Erythroblast (primary cell): ENCODE data around the gene AMPH.

ENCODE experiments used
- DNase-seq, 2 experiments: peaks; one replicate each; lab custom pipeline; 2025; lab: John Stamatoyannopoulos, UW
- GATA1 ChIP-seq: IDR thresholded peaks from 2 replicates; pipeline ENCODE4 v1.6.1; 2011; ENCODE audit warnings: low read depth, mild to moderate bottlenecking, control low read depth, low read length, moderate library complexity
- POLR2A ChIP-seq: IDR thresholded peaks from 2 replicates; pipeline ENCODE4 v1.6.1; 2011; ENCODE audit warnings: mild to moderate bottlenecking, low read length

AMPH gene

DNA sequence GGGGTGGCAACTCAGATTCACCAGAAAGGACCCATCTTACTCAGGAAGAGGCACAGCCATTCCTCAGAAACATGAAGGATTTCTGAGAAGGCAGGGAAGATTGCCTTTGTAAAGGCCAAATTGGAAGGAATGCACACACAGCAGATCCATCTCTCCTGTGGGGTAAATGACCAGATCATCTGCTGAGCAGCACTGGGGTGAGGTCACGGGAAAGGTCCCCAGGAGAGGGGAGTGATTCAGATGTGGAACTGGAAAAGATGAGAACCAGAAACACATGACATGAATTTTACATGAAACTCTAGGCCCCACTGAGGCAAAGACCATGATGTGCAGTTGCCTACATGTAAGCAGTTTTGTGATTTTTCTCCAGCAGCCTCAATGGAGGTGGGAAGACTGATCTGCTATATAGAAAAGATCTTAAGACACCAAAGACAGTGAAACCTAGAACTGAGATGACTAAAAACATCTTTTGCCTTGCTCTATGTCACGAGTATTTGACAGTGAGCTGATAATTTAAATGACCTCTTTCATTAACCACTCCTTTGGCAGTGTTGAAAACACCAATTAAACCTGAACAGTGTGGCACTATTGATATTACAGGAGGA lies 91.6 kb downstream of the AMPH start:
- DNase-seq: no peak
- TF ChIP-seq GATA1 (no peak), POLR2A (no peak)

DNA sequence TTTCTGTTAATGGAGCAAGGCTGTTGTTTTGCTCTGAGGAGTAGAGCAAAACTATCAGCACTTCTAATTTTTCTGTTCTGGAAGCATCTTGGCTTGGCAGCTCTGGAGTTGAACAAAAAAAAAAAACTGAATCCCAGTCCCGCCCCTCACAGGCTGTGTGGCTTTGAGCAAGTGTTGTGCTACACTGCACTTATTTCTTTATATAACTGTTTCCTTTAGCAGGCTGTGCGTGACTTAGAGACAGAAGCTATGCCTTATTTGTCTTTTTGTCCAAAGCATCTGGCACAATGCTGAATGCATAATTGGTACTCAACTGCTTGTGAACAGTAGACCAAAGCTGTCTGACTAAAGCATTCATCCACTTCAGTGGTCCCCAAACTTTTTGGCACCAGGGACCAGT lies 96.1 kb downstream of the AMPH start:
- no peak for DNase-seq
- no peak for TF ChIP-seq GATA1
- TF ChIP-seq POLR2A: no peak

DNA sequence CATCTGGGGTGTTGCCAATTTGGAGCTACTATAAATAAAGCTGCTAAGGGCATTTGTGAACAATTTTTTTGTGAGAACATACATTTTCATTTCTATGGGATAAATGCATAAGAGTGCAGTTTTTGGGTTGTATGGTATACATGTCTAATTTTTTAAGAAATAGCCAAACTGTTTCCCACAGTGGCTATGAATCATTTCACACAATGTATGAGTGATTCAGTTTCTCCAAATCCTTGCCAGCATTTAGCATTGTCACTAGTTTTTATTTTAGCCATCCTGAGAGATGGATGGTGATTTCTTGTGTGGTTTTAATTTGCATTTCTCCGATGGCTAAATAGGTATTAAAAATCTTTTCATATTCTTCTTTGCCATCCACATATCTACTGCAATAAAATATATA lies 105.3 kb downstream of the AMPH start:
- TF ChIP-seq GATA1 (no peak), POLR2A (no peak)
- DNase-seq: no peak

DNA sequence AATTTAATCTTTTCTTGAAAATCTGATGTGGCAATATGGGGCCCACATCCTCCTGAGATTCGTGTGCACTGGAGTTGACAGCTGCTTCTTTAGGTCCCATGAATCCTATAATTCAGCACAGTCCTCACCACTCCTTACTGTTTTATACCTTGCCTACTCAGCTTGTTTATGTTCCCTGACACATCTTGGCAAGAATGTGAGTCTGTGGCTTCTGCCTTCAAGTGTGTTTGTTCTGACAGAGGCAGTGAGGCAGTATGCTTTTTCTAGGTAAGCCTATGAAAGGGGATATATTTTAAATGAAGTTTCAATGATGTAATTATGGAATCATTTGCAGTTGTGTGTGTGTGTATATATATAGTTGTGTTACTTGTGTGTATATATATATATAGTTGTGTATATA lies 106.4 kb downstream of the AMPH start:
- DNase-seq: no peak
- TF ChIP-seq POLR2A: no peak
- TF ChIP-seq GATA1: no peak

DNA sequence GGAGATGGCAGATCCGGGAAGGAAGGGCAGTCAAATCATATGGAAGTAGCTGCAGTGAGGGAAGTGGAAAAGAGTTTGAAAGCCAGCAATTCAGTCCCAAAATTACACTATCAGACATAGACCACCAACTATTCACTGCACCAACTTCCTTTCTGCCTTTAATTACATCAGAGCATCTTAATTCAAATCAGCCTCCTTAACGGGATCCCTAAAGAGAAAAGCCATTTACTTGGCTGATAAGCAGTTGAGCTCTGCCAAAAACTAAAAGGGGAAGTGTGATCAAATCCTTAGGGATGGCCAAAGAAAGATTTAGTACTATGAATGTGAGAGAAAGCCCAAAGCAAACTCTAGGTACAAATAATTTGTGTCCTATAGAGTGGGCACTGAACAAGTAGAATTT lies 110.4 kb downstream of the AMPH start:
- DNase-seq: no peak
- TF ChIP-seq POLR2A (no peak), GATA1 (no peak)

DNA sequence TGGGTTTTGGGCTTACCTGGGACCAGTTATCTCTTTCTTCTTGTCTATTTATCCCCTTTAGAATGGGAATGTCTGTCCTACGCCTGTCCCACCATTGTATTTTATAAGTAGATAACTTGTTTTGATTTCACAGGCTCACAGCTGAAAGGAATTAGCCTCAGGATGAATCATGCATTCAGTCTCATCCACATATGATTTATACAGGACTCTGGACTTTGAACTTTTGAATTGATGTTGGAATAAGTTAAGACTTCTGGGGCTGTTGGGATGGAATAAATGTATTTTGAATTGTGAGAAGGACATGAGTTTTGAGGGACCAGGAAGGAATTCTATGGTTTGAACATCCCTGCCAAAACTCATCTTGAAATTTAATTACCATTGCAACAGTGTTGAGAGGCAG lies 112.6 kb downstream of the AMPH start:
- no peak for TF ChIP-seq POLR2A
- TF ChIP-seq GATA1: no peak
- DNase-seq: no peak

DNA sequence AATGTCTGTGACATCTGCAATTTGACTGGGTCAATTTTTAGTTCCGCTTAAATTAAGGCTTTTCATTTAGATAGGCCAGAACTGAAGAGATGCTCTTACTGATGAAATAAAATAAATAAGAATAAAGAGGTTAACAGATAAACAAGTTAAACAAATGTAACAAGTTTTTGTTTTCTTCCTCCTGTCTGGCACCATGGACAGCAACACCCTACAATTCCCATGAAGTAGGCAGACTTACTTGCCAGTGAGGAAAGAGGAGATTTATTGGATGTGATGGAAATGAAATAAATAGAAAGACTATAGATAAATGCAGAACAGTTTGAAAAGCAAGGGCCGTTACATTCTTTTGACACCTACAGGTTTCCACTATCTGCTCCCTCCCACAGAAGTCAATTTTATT lies 118.5 kb downstream of the AMPH start:
- DNase-seq: no peak
- TF ChIP-seq GATA1 (no peak), POLR2A (no peak)

DNA sequence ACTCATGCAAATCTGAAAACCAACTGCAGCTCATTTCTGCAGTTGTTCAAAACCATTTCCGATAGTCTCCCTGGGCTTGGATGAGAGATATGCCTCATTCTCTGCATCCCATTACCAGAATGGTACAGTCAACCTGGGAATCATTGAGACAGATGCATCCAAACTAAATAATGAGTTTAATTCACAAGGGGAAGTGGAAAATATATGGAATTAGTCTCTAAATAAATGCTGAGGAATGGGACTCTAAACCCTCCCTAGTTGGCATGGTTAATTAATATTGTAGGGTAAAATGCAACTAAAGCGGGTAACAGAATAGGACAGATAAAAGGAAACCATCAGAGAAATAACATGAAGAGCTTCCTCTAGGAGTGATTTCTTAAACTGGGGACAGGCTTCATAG lies 118.9 kb downstream of the AMPH start:
- TF ChIP-seq POLR2A: no peak
- TF ChIP-seq GATA1: no peak
- DNase-seq: no peak

DNA sequence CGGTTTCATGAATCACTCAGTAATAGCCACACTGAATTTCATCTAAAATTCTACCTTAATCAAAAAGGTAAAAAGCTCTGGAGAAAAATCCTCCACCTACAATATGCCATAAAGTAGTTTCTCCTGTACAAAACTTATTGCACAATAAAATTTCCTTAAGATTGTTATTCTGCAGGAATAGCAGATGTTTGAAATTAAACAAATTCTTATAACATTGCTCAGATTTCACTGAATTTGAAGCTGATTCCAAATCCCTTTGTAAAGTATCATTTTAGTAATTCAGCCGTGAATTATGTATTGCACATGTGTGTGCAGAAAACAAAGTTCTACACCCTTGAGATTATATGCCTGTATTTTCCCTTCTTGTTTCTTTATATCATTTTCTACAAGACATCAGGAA lies 123.8 kb downstream of the AMPH start:
- TF ChIP-seq POLR2A (no peak), GATA1 (no peak)
- no peak for DNase-seq

DNA sequence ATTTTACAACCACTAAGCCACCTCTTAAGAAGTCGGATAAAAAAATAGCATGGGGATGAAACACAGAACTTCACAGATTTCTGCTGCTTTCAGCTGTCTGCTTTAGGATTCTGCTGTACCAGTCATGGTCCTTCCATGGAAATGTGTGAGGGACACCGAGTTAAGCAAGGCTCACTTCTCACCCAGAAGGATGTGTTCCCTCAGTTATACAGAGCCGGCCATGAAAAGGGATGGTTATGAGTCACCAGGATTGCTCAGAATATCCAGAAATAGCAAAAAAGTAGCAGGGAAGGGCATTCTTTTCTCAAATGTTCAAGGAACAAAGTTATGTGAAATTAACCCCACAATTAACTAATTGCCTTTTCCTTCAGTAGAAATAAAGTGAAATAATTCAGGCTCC lies 124.4 kb downstream of the AMPH start:
- TF ChIP-seq GATA1: no peak
- TF ChIP-seq POLR2A: no peak
- no peak for DNase-seq

DNA sequence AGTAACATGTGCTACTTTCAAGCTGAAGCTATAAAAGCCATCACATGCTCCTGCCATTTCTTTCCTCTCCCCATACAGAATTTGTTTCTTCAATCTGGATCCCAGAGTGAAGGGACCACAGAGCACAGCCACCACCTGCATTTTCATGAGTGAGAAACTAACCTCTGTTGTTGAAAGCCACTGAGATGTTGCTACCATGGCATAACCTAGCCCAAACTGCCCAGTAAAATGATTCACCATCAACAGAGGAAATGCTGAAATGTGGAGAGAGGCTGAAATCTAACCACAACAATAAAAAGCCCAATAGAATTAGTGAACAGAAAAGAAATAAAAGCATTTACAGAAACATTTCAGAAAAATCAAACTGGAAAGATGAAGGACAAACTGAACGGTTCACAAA lies 125.2 kb downstream of the AMPH start:
- TF ChIP-seq POLR2A: no peak
- TF ChIP-seq GATA1: no peak

DNA sequence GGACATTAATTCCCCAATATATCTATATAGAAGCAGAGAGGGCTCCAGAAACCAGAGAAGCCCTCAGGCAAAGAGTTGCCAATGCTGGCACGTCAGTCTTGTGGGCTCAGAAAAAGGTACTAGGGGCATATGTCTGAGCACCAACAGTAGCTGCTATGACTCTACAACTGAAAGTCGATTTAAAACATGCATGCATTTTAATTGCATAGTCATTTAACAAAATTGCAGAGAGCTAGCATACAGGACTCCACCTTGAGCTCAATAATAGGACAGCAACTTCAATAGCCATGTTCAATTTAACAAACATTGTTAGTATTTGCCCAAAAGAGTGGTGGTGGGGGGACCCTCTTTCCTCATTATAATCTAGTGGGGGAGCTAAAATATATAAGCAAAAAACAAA lies 126.5 kb downstream of the AMPH start:
- DNase-seq: no peak
- TF ChIP-seq GATA1 (no peak), POLR2A (no peak)

More for the DNA sequence above, 125.2 kb downstream of the AMPH start:
- DNase-seq: no peak

DNA sequence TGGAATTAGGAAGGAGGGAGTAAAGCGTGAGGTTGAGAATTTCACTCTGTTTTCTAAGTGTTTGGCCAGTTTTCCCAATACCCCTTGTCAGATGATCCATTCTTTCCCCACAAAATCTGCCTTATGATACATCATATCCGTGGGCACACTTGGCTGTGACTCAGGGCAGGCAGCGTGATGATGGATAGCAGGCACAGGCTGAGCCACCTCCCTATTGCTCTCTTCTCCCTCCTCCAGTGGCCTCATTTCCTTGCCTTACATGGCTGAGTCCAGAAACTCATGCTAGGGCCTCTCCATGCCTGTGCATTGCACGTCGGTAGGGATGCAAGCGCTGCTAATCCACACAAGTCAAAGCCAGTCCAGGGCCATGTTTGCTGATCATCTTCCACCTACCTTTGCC lies 128.3 kb downstream of the AMPH start:
- no peak for TF ChIP-seq POLR2A
- no peak for TF ChIP-seq GATA1
- no peak for DNase-seq

DNA sequence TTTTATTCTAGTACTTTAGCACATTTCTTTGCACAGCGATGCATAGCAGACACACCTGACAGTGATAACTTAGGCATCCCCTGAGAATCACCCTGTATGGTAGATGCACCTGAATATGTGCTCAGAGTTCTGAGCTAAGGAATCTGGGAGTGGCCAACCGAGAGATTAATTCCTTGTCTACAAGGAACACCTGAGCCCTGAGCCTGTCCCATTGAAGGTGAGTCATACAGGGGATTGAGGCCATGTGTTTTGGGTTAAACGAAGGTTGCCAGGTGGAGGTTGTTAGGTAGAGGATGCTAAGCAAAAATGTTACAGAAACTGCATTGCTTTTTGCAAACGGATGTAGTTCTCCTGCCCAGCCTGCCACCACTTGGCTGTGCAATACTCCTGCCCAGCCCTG lies 128.9 kb downstream of the AMPH start:
- no peak for DNase-seq
- no peak for TF ChIP-seq POLR2A
- TF ChIP-seq GATA1: no peak

DNA sequence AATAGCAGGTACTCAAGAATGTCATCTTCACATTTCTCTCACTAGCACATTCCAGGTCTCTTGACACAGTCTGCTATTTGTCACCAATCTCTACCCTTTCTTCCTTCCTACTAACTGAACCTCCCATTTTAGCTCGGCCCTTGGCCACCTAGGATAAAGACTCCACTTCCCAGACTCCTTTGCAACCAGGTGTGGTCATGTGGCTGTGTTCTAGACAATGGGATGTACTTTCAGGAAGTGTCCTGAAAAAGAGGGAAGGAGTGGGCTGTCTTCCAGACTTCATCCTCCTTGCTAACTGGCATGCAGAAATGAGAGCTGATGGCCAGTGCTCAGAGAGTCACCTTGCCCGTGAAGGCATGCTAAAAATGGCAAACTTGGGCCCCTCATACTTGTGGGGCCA lies 139.2 kb downstream of the AMPH start:
- TF ChIP-seq POLR2A: no peak
- TF ChIP-seq GATA1: no peak
- no peak for DNase-seq
